ENCODE data around the gene STOML1.
"Not testable (repeated sequence)": the region's sequence is repeated elsewhere in the genome, so short reads cannot be mapped to it uniquely, and the experiment has no call there.

Gene STOML1

DNA sequence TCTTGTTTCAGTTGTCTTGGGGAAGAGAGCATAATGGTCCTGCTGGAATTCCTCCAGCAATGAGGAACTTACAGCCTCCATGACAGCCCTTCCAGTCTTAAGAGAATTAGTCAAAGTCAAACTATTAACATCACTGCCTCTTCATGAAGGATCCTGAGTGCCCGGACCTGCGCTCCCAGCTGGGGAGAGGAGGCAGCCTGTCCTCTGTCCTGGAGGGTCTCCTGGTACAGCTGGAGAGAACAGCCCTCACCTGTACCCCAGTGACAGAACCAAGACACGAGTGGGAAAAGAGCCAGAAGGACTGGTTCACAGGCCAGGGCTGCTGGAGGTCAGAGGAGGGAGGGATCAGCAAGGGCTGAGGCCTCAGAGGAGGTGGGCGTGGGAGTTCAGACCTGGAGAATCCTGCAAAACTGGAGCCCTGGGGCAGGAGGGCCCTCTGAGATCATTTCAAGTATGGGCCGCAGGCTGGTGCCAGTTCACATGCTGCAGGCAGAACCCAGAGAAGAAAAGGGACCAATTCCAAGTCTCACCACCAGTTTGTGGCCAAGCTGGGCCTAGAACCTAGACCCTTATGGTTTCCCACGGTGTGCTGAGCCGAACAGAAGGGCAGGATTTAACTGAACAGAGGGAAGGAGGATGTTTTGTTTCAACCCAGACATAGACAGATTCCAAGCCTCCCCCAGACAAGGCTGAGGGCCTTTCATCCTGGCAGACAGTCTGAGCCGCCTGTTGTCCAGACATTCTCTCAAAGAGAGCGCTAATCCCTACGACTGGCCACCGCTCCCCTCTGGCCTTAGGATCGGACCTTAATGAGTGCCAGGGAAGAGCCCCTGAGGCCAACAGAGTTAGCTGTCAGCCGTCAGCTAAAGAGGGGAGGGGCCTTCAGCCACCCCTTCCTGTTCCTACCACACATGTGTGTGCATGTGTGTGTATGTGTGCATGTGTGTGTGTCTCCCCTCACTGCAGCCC is 47.6 kb downstream of the STOML1 start:
- DNase-seq = no peak

DNA sequence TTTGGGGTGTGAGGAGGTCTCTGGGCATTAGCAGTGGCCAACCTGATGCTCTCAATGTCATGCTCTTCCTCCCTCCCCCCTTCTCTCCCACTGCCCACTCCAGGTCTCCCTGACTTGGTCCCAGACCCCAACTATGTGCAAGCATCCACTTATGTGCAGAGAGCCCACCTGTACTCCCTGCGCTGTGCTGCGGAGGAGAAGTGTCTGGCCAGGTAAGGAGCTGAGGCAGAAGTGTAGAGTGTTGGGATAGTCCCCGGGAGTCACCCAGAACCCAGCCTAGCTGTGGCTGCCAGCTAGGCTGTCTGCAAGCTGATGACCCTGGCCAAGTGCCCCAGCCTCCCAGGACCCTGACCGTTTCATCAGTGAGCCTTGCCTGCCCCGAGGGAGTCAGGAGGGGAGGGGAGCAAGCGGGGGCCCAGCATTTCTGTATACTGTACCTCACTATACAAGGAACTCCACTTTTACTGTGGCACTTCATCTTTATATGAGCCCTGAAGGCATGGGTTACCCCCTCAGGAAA is 49.3 kb downstream of the STOML1 start:
- DNase-seq = no peak

- no peak for DNase-seq
These were observed 50.0 kb downstream of the STOML1 start for GRCh38 chr15:73941871-73942635.

DNA sequence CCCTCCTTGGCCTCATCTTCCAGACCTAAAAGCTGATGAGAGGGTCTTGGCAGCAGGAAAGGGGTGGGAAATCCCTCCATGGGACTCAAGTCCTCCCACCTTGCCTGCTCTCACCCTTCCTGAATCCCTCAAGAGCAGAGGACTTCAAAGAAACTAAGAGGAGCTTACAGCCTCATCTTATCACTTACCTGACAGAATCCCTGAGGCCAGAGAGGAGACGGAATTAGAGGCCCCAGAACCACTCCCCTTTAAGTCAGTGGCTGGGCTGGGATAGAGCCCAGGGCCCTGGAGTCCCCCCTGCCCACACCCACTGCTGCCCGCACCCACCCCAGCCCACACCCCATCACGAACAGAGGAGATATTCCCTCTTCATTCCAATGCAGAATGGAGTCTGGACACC is 50.6 kb downstream of the STOML1 start:
- DNase-seq = no peak

DNA sequence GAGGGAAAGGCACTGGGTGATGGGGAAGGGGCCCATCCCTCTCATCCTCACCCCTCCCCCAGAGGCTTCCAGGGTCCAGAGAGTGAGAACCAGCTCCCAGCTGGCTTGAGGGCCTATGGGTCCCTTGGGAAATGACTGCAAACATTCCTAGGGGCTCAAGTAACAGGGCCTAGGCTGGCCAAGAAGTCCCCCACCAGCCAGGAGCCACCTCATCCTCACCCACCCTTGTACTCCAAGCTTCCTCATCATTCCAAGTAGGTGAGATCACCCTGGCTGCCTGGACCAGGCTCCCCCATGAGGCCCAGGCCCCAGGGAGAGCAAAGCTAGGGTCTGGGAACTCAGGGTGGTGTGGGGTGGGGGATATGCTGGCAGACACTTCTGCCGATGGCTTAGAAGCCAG is 51.1 kb downstream of the STOML1 start:
- DNase-seq = peak; percentile 85

DNA sequence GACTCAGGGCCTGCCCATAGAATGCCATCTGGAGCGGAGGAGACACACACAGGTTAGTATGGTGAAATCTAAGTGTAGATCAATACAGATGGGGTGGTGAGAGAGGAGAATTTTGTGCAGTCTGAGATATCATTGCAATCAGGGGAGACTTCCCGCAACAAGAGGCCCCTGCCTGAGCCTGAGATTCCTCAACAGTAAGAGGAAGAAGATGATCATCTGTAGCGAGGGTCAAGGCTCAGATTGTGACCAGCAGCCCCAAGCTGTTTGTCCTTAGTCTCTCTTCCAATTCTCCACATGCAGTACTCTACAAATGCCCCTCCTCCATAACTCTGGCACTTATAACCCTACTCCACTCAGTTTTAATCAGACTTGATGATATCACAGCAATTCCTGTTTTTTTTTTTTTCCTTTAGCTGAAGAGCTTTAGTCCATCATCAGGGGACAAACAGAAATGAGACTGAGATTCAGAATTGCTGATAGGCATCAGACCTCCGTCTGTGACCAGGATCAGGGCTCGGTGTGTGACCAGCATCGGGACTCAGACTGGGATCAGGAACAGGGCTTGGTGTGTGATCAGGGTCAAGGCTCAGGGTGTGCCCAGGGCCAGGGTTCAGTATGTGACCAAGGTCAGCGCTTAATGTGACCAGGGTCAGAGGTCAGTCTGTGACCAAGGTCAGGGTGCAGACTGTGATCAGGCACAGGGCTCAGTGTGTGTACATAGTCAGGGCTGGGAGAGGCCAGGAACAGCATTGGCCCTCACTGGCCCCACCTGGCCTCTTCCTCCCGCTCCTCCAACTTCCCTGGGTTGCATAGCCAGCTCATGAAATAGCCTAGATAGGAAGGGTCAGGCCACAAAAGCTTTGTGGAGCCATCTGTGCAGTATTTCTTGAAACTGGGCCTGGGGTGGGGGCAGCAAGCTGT is 51.8 kb downstream of the STOML1 start:
- no peak for DNase-seq

GRCh38 chr15:73939138-73939537 is 53.0 kb downstream of the STOML1 start:
- no peak for DNase-seq

- not testable (repeated sequence) for DNase-seq
These were observed 53.6 kb downstream of the STOML1 start for GRCh38 chr15:73938516-73938915.

- no peak for DNase-seq
These were observed 54.4 kb downstream of the STOML1 start for GRCh38 chr15:73937726-73938125.

- no peak for DNase-seq
These were observed 54.8 kb downstream of the STOML1 start for GRCh38 chr15:73937296-73937695.

- DNase-seq = no peak
These were observed 55.4 kb downstream of the STOML1 start for GRCh38 chr15:73936588-73937290.

GRCh38 chr15:73936181-73936580 is 55.9 kb downstream of the STOML1 start:
- no peak for DNase-seq

DNA sequence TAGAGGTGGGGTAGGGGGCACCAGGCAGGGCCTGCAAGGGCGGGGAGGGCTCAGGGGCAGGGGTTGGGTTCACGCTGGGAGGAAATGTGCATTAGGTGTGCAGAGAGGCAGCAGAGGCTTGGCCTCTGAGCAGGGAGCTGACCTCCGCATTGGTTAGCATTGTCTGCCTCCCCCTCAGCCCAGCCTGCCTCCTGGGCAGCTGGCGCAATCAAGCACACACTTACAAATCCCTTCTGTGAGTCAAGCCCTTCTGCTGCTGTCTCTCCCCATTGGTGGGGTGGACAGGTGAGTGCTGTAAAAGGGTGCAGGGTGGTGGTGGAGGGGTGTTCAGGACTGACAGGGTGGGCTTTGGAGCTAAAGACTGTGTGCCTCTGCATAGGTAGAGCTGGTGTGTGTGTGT is 56.5 kb downstream of the STOML1 start:
- DNase-seq = no peak

DNA sequence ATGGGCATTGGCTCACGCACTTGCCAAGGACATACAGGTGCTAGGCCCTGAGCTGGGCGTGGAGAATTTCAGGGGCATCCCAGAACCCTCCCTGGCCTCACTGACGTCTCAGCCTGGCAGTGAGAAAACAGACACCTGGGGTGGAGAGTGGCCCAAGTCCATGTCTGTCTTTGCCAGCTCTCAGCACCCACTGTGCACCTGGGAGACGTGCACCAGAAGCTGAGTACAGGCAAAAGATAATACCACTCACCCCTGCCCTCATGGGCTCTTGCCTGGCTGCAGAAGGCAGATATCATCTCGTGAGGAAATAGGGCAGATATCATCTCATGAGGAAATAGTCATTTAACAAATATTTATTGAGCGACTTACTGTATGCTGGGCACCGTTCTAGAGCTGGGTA is 57.8 kb downstream of the STOML1 start:
- no peak for DNase-seq

GRCh38 chr15:73932381-73933191 is 59.5 kb downstream of the STOML1 start:
- no peak for DNase-seq

DNA sequence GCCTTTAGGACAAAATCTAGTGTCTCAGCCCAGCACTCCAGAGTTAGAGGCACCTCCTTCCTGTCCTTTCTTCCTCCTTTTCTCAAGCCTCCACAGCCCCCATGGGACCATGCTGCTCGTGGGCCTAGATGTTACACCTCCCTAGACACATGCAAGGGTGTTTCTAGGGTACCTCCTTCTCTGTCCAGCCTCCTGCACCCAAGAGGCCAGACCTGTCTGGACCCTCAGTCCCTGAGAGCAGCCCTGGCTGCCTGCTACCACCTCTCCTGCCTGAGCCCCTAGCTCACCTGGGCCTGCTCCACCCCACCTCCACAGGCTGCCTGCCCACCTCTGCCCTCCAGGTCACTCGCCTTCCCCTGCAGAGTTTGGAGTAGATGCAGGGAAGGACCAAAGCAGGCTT is 60.7 kb downstream of the STOML1 start:
- no peak for DNase-seq

DNA sequence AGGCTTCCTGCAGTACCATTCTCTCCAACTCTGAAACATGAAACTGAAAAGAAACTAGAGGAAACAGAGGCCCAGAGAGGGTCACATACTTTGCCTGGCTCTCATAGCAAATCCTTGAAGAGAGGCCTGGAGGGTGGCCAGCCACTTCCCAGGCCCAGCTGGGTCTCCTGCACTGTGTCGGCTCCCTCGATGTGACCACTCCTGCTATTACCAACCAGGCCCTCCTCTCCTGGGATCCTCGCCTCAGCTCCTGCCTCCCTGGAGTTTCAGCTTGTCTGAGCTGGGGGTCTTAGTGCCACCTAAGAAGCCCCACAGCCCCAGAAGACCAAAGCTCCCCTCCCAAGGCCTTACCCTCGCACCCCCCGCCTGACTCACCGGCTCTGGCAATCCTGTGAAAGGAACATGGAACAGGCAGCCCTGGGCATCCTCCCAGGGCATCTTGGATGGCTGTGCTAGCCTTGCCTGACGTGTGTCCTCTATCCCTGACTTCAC is 61.3 kb downstream of the STOML1 start:
- DNase-seq = peak; percentile 25

DNA sequence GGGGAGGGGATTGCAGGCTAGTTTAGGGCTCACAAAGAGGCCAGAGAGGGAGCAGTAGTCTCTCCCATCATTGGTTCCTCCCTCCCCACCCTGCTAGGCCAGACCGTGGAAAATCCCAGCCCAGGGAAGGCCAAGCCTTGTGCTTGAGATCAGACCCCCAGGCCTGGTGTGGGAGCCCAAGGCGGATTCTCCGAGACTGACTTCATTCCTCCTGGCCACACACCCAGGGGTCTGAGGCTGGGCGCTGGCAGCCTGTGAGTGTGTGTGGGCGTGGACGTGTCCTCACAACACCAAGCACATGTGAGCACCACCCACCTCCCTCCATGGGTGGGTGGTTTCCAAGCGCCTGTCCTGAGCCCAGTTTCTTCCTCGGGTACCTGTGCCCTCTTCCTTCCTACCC is 61.7 kb downstream of the STOML1 start:
- peak; percentile 79 for DNase-seq

DNA sequence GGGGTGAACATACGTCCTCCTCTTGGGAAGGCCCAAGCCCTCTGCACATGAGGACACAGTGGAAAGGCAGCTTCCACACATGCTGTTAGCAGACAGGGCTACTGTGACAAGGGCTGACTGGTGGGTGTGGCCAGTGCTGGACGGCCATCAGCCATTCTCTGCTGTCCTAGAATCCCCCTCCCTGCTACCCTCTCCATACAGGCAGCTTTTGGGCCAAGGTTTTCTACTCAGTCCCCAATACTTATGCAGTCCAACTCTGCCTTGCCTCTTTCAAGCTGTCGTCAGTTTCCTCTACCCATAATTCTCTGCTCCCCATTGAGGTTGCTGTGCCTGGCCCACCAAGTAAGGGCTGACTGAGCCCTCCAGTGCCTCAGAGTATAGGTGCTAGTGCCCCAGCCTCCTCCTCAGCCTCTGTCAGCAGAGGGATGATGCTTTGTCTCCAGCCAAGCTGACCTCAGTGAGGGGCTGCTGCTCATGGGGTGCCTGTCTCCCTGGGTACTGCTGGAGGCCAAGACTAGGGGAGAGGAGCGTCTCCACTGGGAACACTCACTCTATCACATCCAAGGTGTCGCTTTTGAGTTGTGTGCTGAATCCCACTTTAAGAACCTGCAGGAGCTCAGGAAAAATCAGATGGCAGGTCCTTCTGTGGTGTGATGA is 63.0 kb downstream of the STOML1 start:
- DNase-seq = no peak

Measured in T1000 (cell line).